HepG2 (cell line): ENCODE data around the gene MYO3B. TPM values are rescaled to one million over a fixed set of nuclear protein-coding genes. Genes with fewer than 3 reads are reported as not detected.

Source experiments
- ATAC-seq: fragments of 200-7000 bp; cut with Tn5 transposase; 3 replicates; pipeline ENCODE4 v1.9.1; 2020; ENCODE audit warnings: mild to moderate bottlenecking, moderate library complexity
- BruUV-seq: library from RNA; stranded (reverse); fragments of 400-500 nt; replicated peaks from 2 replicates; lab custom pipeline; 2021; lab: Mats Ljungman, UMichigan
- CTCF ChIA-PET: fragments of 300-600 bp; formaldehyde crosslinking; extraction: SDS; loops from one replicate; lab custom pipeline; 2021; ENCODE audit warnings: low total read pairs, inconsistent platforms, low intra/inter-chr PET ratio; lab: Yijun Ruan, JAX
- POLR2A ChIA-PET: fragments of 350-600 bp; sonication (Branson Sonifier 250); formaldehyde crosslinking; loops from one replicate; lab custom pipeline; 2020; ENCODE audit warnings: antibody characterized with exemption, inconsistent platforms; lab: Yijun Ruan, JAX
- DNase-seq: peaks from one replicate; pipeline ENCODE4 v3.0.0-alpha.2; 2015; ENCODE audit warnings: low spot score
- FAIRE-seq: peaks from 3 replicates; lab custom pipeline; 2011; peaks lifted over from hg19 to GRCh38; lab: Jason Lieb, UNC
- H2AFZ ChIP-seq: one replicate; pipeline ENCODE4 v1.6.1; 2011; ENCODE audit warnings: low read length, inconsistent platforms
- H3K27ac ChIP-seq: fragments of 300-600 bp; 3 replicates; pipeline ENCODE4 v1.8.0; 2011; ENCODE audit warnings: mixed run types, mild to moderate bottlenecking, mixed read lengths, low read length, inconsistent platforms; ENCODE audit not compliant: insufficient read depth; ENCODE audit errors: extremely low read length
- H3K27me3 ChIP-seq, 2 experiments: fragments of 200-600 bp in 1 of 2; 2 replicates in 1 of 2; 3 replicates in 1 of 2; pipeline versions ENCODE4 v1.6.0 to v1.8.0; 2011; ENCODE audit warnings: low read length in 2 of 2, mild to moderate bottlenecking in 2 of 2, moderate library complexity in 2 of 2, inconsistent platforms in 1 of 2; ENCODE audit not compliant: insufficient read depth in 2 of 2, control insufficient read depth in 1 of 2
- H3K36me3 ChIP-seq, 2 experiments: fragments of 200-600 bp in 1 of 2; replicated peaks in 1 of 2; 2 replicates in 1 of 2; 3 replicates in 1 of 2; pipeline versions ENCODE4 v1.5.1 to v1.8.0; 2011; ENCODE audit warnings: low read length in 2 of 2, inconsistent platforms in 1 of 2; ENCODE audit not compliant: insufficient read depth in 2 of 2, control insufficient read depth in 1 of 2
- H3K4me1 ChIP-seq: 2 replicates; pipeline ENCODE4 v1.5.1; 2012; ENCODE audit warnings: low read length, inconsistent platforms; ENCODE audit not compliant: insufficient read depth
- H3K4me2 ChIP-seq: 2 replicates; pipeline ENCODE4 v1.6.0; 2011; ENCODE audit warnings: low read depth, low read length, inconsistent platforms
- H3K4me3 ChIP-seq, 3 experiments: fragments of 200-600 bp in 1 of 3; sonication (generic), shearing (Covaris generic) in 1 of 3; replicated peaks in 1 of 3; 2 replicates each; pipeline ENCODE4 v1.5.1; 2011 to 2016; ENCODE audit warnings: low read length in 3 of 3, inconsistent platforms in 2 of 3, low read depth in 2 of 3, mild to moderate bottlenecking in 2 of 3, control low read depth in 1 of 3, mixed read lengths in 1 of 3; ENCODE audit not compliant: insufficient read depth in 1 of 3
- H3K79me2 ChIP-seq: one replicate; pipeline ENCODE4 v1.6.1; 2011; ENCODE audit warnings: low read length, inconsistent platforms; ENCODE audit not compliant: insufficient read depth
- H3K9ac ChIP-seq: 2 replicates; pipeline ENCODE4 v1.6.0; 2011; ENCODE audit warnings: mild to moderate bottlenecking, low read depth, low read length, inconsistent platforms; ENCODE audit not compliant: insufficient read depth
- H3K9me3 ChIP-seq: 2 replicates; pipeline ENCODE4 v1.5.1; 2012; ENCODE audit warnings: mild to moderate bottlenecking, low read length
- H4K20me1 ChIP-seq: 2 replicates; pipeline ENCODE4 v1.6.0; 2011; ENCODE audit warnings: inconsistent platforms, mild to moderate bottlenecking, low read length, moderate library complexity; ENCODE audit not compliant: insufficient read depth
- ATF7 ChIP-seq, 2 experiments: fragments of 450-650 bp in 1 of 2; sonication (generic) in 1 of 2; formaldehyde crosslinking in 1 of 2; IDR thresholded peaks; 2 replicates each; pipeline versions ENCODE4 v1.4.0 to v1.6.1; 2016 to 2020; ENCODE audit warnings: antibody characterized with exemption in 1 of 2, mild to moderate bottlenecking in 1 of 2, missing genetic modification reagents in 1 of 2
- FOXA3 ChIP-seq: IDR thresholded peaks from 2 replicates; pipeline ENCODE4 v1.6.1; 2016; ENCODE audit warnings: missing genetic modification reagents, missing compliant biosample characterization
- SUZ12 ChIP-seq: fragments of 150-350 bp; IDR thresholded peaks from 2 replicates; pipeline ENCODE4 v1.6.1; 2014; ENCODE audit warnings: low read depth, low read length
- TSC22D2 ChIP-seq: sonication (generic); formaldehyde crosslinking; IDR thresholded peaks from 2 replicates; pipeline ENCODE4 v1.5.1; 2020; ENCODE audit warnings: missing genetic modification reagents, mild to moderate bottlenecking, borderline replicate concordance
- ZBTB8A ChIP-seq: sonication (generic); formaldehyde crosslinking; IDR thresholded peaks from 2 replicates; pipeline ENCODE4 v1.4.0; 2020; ENCODE audit warnings: mild to moderate bottlenecking, low read depth, missing genetic modification reagents, borderline replicate concordance
- ZNF263 ChIP-seq: sonication (generic); formaldehyde crosslinking; IDR thresholded peaks from 2 replicates; pipeline ENCODE4 v1.4.0; 2020; ENCODE audit warnings: missing genetic modification reagents
- ZNF558 ChIP-seq: sonication (generic); formaldehyde crosslinking; IDR thresholded peaks from 2 replicates; pipeline ENCODE4 v1.9.0; 2022; ENCODE audit warnings: mild to moderate bottlenecking, missing genetic modification reagents, borderline replicate concordance
- ZNF574 ChIP-seq: sonication (generic); formaldehyde crosslinking; IDR thresholded peaks from 2 replicates; pipeline ENCODE4 v1.4.0; 2020; ENCODE audit warnings: missing genetic modification reagents
- WGBS: methylation state at CpG from one replicate; pipeline ENCODE4 v1.1.6; 2017; ENCODE audit warnings: low lambda C conversion rate; 5-methylcytosine and 5-hydroxymethylcytosine counted together
- in situ Hi-C: cut with HindIII; loops from 2 replicates; pipeline ENCODE4 v1.10.0; 2017; ENCODE audit warnings: low pct_unique_long_range_greater_than_20kb; ENCODE audit not compliant: extremely low pct_ligation_motif_present
- intact Hi-C: fragments of 100-400 bp; cut with micrococcal nuclease; formaldehyde crosslinking; loops from one replicate; pipeline ENCODE4 v1.10.0; 2022; ENCODE audit not compliant: unreplicated experiment
- polyA plus RNA-seq, 8 experiments: library from polyadenylated mRNA; depleted of rRNA in 3 of 8; stranded (reverse) in 7 of 8; unstranded in 1 of 8; fragments of >200 nt; fragmentation: Illumina TruSeq in 4 of 8; extraction: Trizol in 4 of 8; gene quantifications; 2 replicates each; pipeline versions ENCODE4 v1.2.1 to v1.2.3, GENCODE V29; 2011 to 2016; ENCODE audit warnings: low read depth in 4 of 8, missing spikeins in 1 of 8, mixed read lengths in 1 of 8; ENCODE audit not compliant: insufficient read depth in 1 of 8
- total RNA-seq, 5 experiments: library from RNA; depleted of rRNA; stranded (reverse); fragments of >200 nt; fragmentation: Illumina TruSeq; extraction: Trizol; gene quantifications; 2 replicates each; pipeline ENCODE4 v1.2.3, GENCODE V29; 2016; ENCODE audit warnings: low read depth in 1 of 5

MYO3B gene
- total and polyA plus RNA-seq, 2 of the 13 experiments (the other 11 are each of a cell fraction or from before 2014, with no cell fraction given): 0.01 TPM; not detected in 1

- Histone ChIP-seq H4K20me1 (no peaks in the 10 kb centered on the region), H3K4me1 (no peaks in the 10 kb centered on the region), H3K27me3 (peaks cover 0 to 32% of the 10 kb centered on the region in 2 experiments; a peak in 4 of 5 replicates), H3K36me3 (no peaks in the 10 kb centered on the region), H3K79me2 (no peaks in the 10 kb centered on the region), H2AFZ (no peak overlapping the region), H3K4me2 (no peak overlapping the region), H3K9ac (no peak overlapping the region), H3K27ac (no peak overlapping the region), H3K9me3 (no peaks in the 10 kb centered on the region), H3K4me3 (no peak overlapping the region)
- TF ChIP-seq ZNF558: no peak
- no peak for TF ChIP-seq ZNF574 (CRISPR knock-in tag)
- no peak for TF ChIP-seq FOXA3
- TF ChIP-seq ZNF263 (CRISPR knock-in tag): no peak
- TF ChIP-seq SUZ12: no peak
- TF ChIP-seq TSC22D2 (CRISPR knock-in tag): no peak
- FAIRE-seq (no peak), ATAC-seq (no peak), DNase-seq (no peak)
- POLR2A ChIA-PET: no interaction called here
- intact Hi-C loops (no loop called here), in situ Hi-C loops (no loop called here)
- BruUV-seq: no TSS peak
- CTCF ChIA-PET: no interaction called here
Measured at GRCh38 chr2:170563401-170563800, 385.5 kb downstream of the MYO3B start.

DNA sequence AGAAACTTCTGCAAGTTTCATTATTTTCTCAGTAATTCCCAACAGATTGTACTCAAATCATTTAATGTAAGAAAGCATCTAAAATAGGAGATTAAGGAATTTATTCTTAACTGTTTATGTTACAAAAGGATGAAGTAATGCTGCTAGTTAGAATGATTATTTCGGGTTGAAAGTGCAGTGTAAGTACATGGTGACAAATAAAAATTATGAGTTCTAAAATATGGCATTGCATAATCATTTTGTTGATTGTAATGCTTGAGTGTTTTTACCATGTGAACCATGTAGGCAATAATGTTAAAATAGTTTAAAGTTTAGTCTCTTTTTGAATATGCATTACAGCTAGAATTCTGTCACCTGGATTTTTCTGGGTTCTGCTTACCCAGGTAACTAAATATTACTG is 388.2 kb downstream of the MYO3B start:
- in situ Hi-C loops: no loop called here
- DNase-seq (no peak), ATAC-seq (no peak), FAIRE-seq (no peak)
- Histone ChIP-seq H3K9ac (no peak overlapping the region), H3K27me3 (peaks cover 0 to 19% of the 10 kb centered on the region in 2 experiments; a peak in 3 of 5 replicates), H3K4me3 (no peak overlapping the region), H3K4me2 (no peak overlapping the region), H4K20me1 (no peaks in the 10 kb centered on the region), H3K4me1 (no peaks in the 10 kb centered on the region), H2AFZ (no peak overlapping the region), H3K36me3 (no peaks in the 10 kb centered on the region), H3K9me3 (no peaks in the 10 kb centered on the region), H3K79me2 (no peaks in the 10 kb centered on the region), H3K27ac (no peak overlapping the region)
- WGBS: 0% methylated on average over 1 of the region's 1 CpG
- ChIA-PET CTCF (no interaction called here), POLR2A (no interaction called here)
- intact Hi-C loops: no loop called here
- no TSS peak for BruUV-seq
- TF ChIP-seq ATF7 (IDR thresholded peaks at IDR 0.05) (peak; percentile 21; the same call in 1 of the 2 replicates), ATF7 (CRISPR knock-in tag; IDR thresholded peaks at IDR 0.05) (no peak), ZBTB8A (CRISPR knock-in tag) (no peak)
